Sciatic nerve (tissue), 2 donors: ENCODE measurements around the gene MED16. TPM values are rescaled to one million over a fixed set of nuclear protein-coding genes. Genes with fewer than 3 reads are reported as not detected.
"Not testable (repeated sequence)": the region's sequence is repeated elsewhere in the genome, so short reads cannot be mapped to it uniquely, and the experiment has no call there.

ENCODE experiments used
- ATAC-seq: fragments of 200-7000 bp; cut with Tn5 transposase; one replicate; pipeline ENCODE4 v1.9.1; 2020; ENCODE audit warnings: mild to moderate bottlenecking, moderate library complexity
- DNase-seq: peaks from one replicate; pipeline ENCODE4 v3.0.0-alpha.2; 2020; ENCODE audit warnings: low spot score
- intact Hi-C: fragments of 100-400 bp; cut with DNase I; formaldehyde crosslinking; loops from one replicate; pipeline ENCODE4 v1.14.2; 2022
- total RNA-seq: library from RNA; stranded (reverse); fragmentation: NEBNext Ultra II Directional; extraction: Animal tissue kit (Norgen Biotek cat#: 25700); gene quantifications from one replicate; pipeline ENCODE4 v1.2.1, GENCODE V29; 2021
- donor health status: DM: no; HTN: no; CAD: no.
- donor health status: DM: no; HTN: no; CAD: no.

MED16 gene
- total RNA-seq, 1 donor from 2014 or later, result 55.7 TPM

GRCh38 chr19:848386-848921 lies 44.5 kb downstream of the MED16 start:
- no peak for DNase-seq
- no peak for ATAC-seq
- intact Hi-C loops, result no loop called here

GRCh38 chr19:845707-846521 lies 47.1 kb downstream of the MED16 start:
- ATAC-seq (no peak), DNase-seq (no peak)
- intact Hi-C loops, result no loop called here

- intact Hi-C loops, result no loop called here
- peak; percentile 31 for ATAC-seq
Measured at GRCh38 chr19:844546-844971, 48.4 kb downstream of the MED16 start.

GRCh38 chr19:843836-844545 lies 49.0 kb downstream of the MED16 start:
- intact Hi-C loops, result no loop called here
- ATAC-seq (no peak), DNase-seq (no peak)

More at GRCh38 chr19:844546-844971, 48.4 kb downstream of the MED16 start:
- no peak for DNase-seq

- intact Hi-C loops, result no loop called here
- DNase-seq (peak; percentile 72), ATAC-seq (peak; percentile 40)
Measured at GRCh38 chr19:843180-843835, 49.7 kb downstream of the MED16 start.

GRCh38 chr19:842802-843179 lies 50.2 kb downstream of the MED16 start:
- DNase-seq, ATAC-seq, intact Hi-C loops: not testable (repeated sequence)

GRCh38 chr19:840519-841206 lies 52.3 kb downstream of the MED16 start, which contains the start of gene PRTN3:
Gene PRTN3, plus strand, starts transcription at chr19:840999. Its CDS starts 10 bp downstream, at chr19:841009.
- ATAC-seq (no peak), DNase-seq (no peak)
- intact Hi-C loops, result no loop called here

- DNase-seq (no peak), ATAC-seq (peak; percentile 61)
- intact Hi-C loops, result no loop called here
Measured at GRCh38 chr19:835210-835810, 57.7 kb downstream of the MED16 start.

- no peak for ATAC-seq
- intact Hi-C loops, result no loop called here
Measured at GRCh38 chr19:834216-834615, 58.8 kb downstream of the MED16 start.

GRCh38 chr19:831407-832369 lies 61.3 kb downstream of the MED16 start:
- DNase-seq (no peak), ATAC-seq (peak; percentile 18)
- intact Hi-C loops, result no loop called here

More at GRCh38 chr19:834216-834615, 58.8 kb downstream of the MED16 start:
- no peak for DNase-seq

GRCh38 chr19:829129-829758 lies 63.7 kb downstream of the MED16 start:
- ATAC-seq (no peak), DNase-seq (no peak)
- intact Hi-C loops, result no loop called here

- ATAC-seq (no peak), DNase-seq (no peak)
- intact Hi-C loops, result no loop called here
Measured at GRCh38 chr19:827710-828321, 65.2 kb downstream of the MED16 start, which contains the start of gene AZU1. Gene AZU1, plus strand, starts transcription at chr19:827837. Its CDS starts 10 bp downstream, at chr19:827847.

GRCh38 chr19:827314-827709 lies 65.7 kb downstream of the MED16 start:
- DNase-seq (no peak), ATAC-seq (no peak)
- intact Hi-C loops, result no loop called here

- intact Hi-C loops, result no loop called here
Measured at GRCh38 chr19:825897-826644, 66.9 kb downstream of the MED16 start.

GRCh38 chr19:824885-825284 lies 68.1 kb downstream of the MED16 start:
- DNase-seq, result no peak
- intact Hi-C loops, result no loop called here
- ATAC-seq, result peak; percentile 27

More at GRCh38 chr19:825897-826644, 66.9 kb downstream of the MED16 start:
- DNase-seq (no peak), ATAC-seq (no peak)
